ENCODE measurements around the gene PTTG1IP.
"Not testable (repeated sequence)": the region's sequence is repeated elsewhere in the genome, so short reads cannot be mapped to it uniquely, and the experiment has no call there.

The PTTG1IP gene

GRCh38 chr21:44834951-44835646, 38.4 kb downstream of the PTTG1IP start:
- Histone ChIP-seq H3K4me3 (ENCODE audit: low read depth in 1 of 2, low read length in 2 of 2) (no peak overlapping the region), H3K9ac (ENCODE audit: low read depth in 1 of 2, low read length in 2 of 2) (no peak overlapping the region), H3K4me1 (ENCODE audit: control insufficient read depth in 1 of 2, insufficient read depth in 2 of 2, low read length in 2 of 2) (peaks cover 6 to 11% of the 10 kb centered on the region in 2 donors), H3K27ac (ENCODE audit: low read depth, low read length) (no peak overlapping the region), H3K27me3 (ENCODE audit: control insufficient read depth in 1 of 2, insufficient read depth in 2 of 2, low read length in 2 of 2) (peaks cover 0 to 3% of the 10 kb centered on the region in 2 donors), H3K36me3 (ENCODE audit: control insufficient read depth in 1 of 2, insufficient read depth in 2 of 2, low read length in 2 of 2) (no peaks in the 10 kb centered on the region), H3K9me3 (ENCODE audit: control insufficient read depth in 1 of 2, low read length in 2 of 2) (no peaks in the 10 kb centered on the region)

- peaks cover 6 to 11% of the 10 kb centered on the region in 2 donors for H3K4me1 ChIP-seq (ENCODE audit: control insufficient read depth in 1 of 2, insufficient read depth in 2 of 2, low read length in 2 of 2)
- H3K9me3 ChIP-seq (ENCODE audit: control insufficient read depth in 1 of 2, low read length in 2 of 2) = no peaks in the 10 kb centered on the region
- H3K36me3 ChIP-seq (ENCODE audit: control insufficient read depth in 1 of 2, insufficient read depth in 2 of 2, low read length in 2 of 2) = no peaks in the 10 kb centered on the region
- H3K9ac ChIP-seq (ENCODE audit: low read depth in 1 of 2, low read length in 2 of 2) = no peak overlapping the region
- peaks cover 0 to 3% of the 10 kb centered on the region in 2 donors for H3K27me3 ChIP-seq (ENCODE audit: control insufficient read depth in 1 of 2, insufficient read depth in 2 of 2, low read length in 2 of 2)
- H3K4me3 ChIP-seq (ENCODE audit: low read depth in 1 of 2, low read length in 2 of 2) = no peak overlapping the region
- no peak overlapping the region for H3K27ac ChIP-seq (ENCODE audit: low read depth, low read length)
These were observed 39.1 kb downstream of the PTTG1IP start for GRCh38 chr21:44834231-44834950.

GRCh38 chr21:44833663-44834062, 39.8 kb downstream of the PTTG1IP start:
- H3K27ac ChIP-seq (ENCODE audit: low read depth, low read length) = no peak overlapping the region
- peaks cover 6 to 11% of the 10 kb centered on the region in 2 donors for H3K4me1 ChIP-seq (ENCODE audit: control insufficient read depth in 1 of 2, insufficient read depth in 2 of 2, low read length in 2 of 2)
- peaks cover 0 to 2% of the 10 kb centered on the region in 2 donors for H3K9me3 ChIP-seq (ENCODE audit: control insufficient read depth in 1 of 2, low read length in 2 of 2)
- no peak overlapping the region for H3K9ac ChIP-seq (ENCODE audit: low read depth in 1 of 2, low read length in 2 of 2)
- H3K27me3 ChIP-seq (ENCODE audit: control insufficient read depth in 1 of 2, insufficient read depth in 2 of 2, low read length in 2 of 2) = peaks cover 0 to 3% of the 10 kb centered on the region in 2 donors
- no peaks in the 10 kb centered on the region for H3K36me3 ChIP-seq (ENCODE audit: control insufficient read depth in 1 of 2, insufficient read depth in 2 of 2, low read length in 2 of 2)
- H3K4me3 ChIP-seq (ENCODE audit: low read depth in 1 of 2, low read length in 2 of 2) = no peak overlapping the region

- not testable (repeated sequence) for H3K27me3 ChIP-seq (ENCODE audit: control insufficient read depth in 1 of 2, insufficient read depth in 2 of 2, low read length in 2 of 2); H3K4me3 ChIP-seq (ENCODE audit: low read depth in 1 of 2, low read length in 2 of 2); H3K36me3 ChIP-seq (ENCODE audit: control insufficient read depth in 1 of 2, insufficient read depth in 2 of 2, low read length in 2 of 2); H3K27ac ChIP-seq (ENCODE audit: low read depth, low read length); H3K9me3 ChIP-seq (ENCODE audit: control insufficient read depth in 1 of 2, low read length in 2 of 2); H3K9ac ChIP-seq (ENCODE audit: low read depth in 1 of 2, low read length in 2 of 2)
- H3K4me1 ChIP-seq (ENCODE audit: control insufficient read depth in 1 of 2, insufficient read depth in 2 of 2, low read length in 2 of 2) = peaks cover 6 to 11% of the 10 kb centered on the region in 2 donors
These were observed 40.8 kb downstream of the PTTG1IP start for GRCh38 chr21:44832516-44833255.

GRCh38 chr21:44831227-44831860, 42.1 kb downstream of the PTTG1IP start:
- H3K36me3 ChIP-seq (ENCODE audit: control insufficient read depth in 1 of 2, insufficient read depth in 2 of 2, low read length in 2 of 2) = no peaks in the 10 kb centered on the region
- H3K27ac ChIP-seq (ENCODE audit: low read depth, low read length) = no peak overlapping the region
- no peak overlapping the region for H3K4me3 ChIP-seq (ENCODE audit: low read depth in 1 of 2, low read length in 2 of 2)
- H3K4me1 ChIP-seq (ENCODE audit: control insufficient read depth in 1 of 2, insufficient read depth in 2 of 2, low read length in 2 of 2) = peaks cover under 1 to 6% of the 10 kb centered on the region in 2 donors
- no peak overlapping the region for H3K9ac ChIP-seq (ENCODE audit: low read depth in 1 of 2, low read length in 2 of 2)
- no peaks in the 10 kb centered on the region for H3K27me3 ChIP-seq (ENCODE audit: control insufficient read depth in 1 of 2, insufficient read depth in 2 of 2, low read length in 2 of 2)
- peaks cover 8 to 9% of the 10 kb centered on the region in 2 donors for H3K9me3 ChIP-seq (ENCODE audit: control insufficient read depth in 1 of 2, low read length in 2 of 2)

- peaks cover 8 to 9% of the 10 kb centered on the region in 2 donors for H3K9me3 ChIP-seq (ENCODE audit: control insufficient read depth in 1 of 2, low read length in 2 of 2)
- H3K4me1 ChIP-seq (ENCODE audit: control insufficient read depth in 1 of 2, insufficient read depth in 2 of 2, low read length in 2 of 2) = no peaks in the 10 kb centered on the region
- H3K4me3 ChIP-seq (ENCODE audit: low read depth in 1 of 2, low read length in 2 of 2) = no peak overlapping the region
- no peak overlapping the region for H3K27ac ChIP-seq (ENCODE audit: low read depth, low read length)
- no peaks in the 10 kb centered on the region for H3K27me3 ChIP-seq (ENCODE audit: control insufficient read depth in 1 of 2, insufficient read depth in 2 of 2, low read length in 2 of 2)
- no peak overlapping the region for H3K9ac ChIP-seq (ENCODE audit: low read depth in 1 of 2, low read length in 2 of 2)
- H3K36me3 ChIP-seq (ENCODE audit: control insufficient read depth in 1 of 2, insufficient read depth in 2 of 2, low read length in 2 of 2) = no peaks in the 10 kb centered on the region
These were observed 43.9 kb downstream of the PTTG1IP start for GRCh38 chr21:44829507-44830092.

- no peak overlapping the region for H3K9ac ChIP-seq (ENCODE audit: low read depth in 1 of 2, low read length in 2 of 2)
- H3K9me3 ChIP-seq (ENCODE audit: control insufficient read depth in 1 of 2, low read length in 2 of 2) = peaks cover 9 to 11% of the 10 kb centered on the region in 2 donors
- H3K4me3 ChIP-seq (ENCODE audit: low read depth in 1 of 2, low read length in 2 of 2) = no peak overlapping the region
- no peaks in the 10 kb centered on the region for H3K4me1 ChIP-seq (ENCODE audit: control insufficient read depth in 1 of 2, insufficient read depth in 2 of 2, low read length in 2 of 2)
- no peaks in the 10 kb centered on the region for H3K27me3 ChIP-seq (ENCODE audit: control insufficient read depth in 1 of 2, insufficient read depth in 2 of 2, low read length in 2 of 2)
- H3K36me3 ChIP-seq (ENCODE audit: control insufficient read depth in 1 of 2, insufficient read depth in 2 of 2, low read length in 2 of 2) = no peaks in the 10 kb centered on the region
- H3K27ac ChIP-seq (ENCODE audit: low read depth, low read length) = no peak overlapping the region
These were observed 45.0 kb downstream of the PTTG1IP start for GRCh38 chr21:44828362-44829056.

- Histone ChIP-seq H3K9me3 (ENCODE audit: control insufficient read depth in 1 of 2, low read length in 2 of 2) (peaks cover 16 to 17% of the 10 kb centered on the region in 2 donors), H3K36me3 (ENCODE audit: control insufficient read depth in 1 of 2, insufficient read depth in 2 of 2, low read length in 2 of 2) (no peaks in the 10 kb centered on the region), H3K4me3 (ENCODE audit: low read depth in 1 of 2, low read length in 2 of 2) (no peak overlapping the region), H3K9ac (ENCODE audit: low read depth in 1 of 2, low read length in 2 of 2) (no peak overlapping the region), H3K4me1 (ENCODE audit: control insufficient read depth in 1 of 2, insufficient read depth in 2 of 2, low read length in 2 of 2) (no peaks in the 10 kb centered on the region), H3K27me3 (ENCODE audit: control insufficient read depth in 1 of 2, insufficient read depth in 2 of 2, low read length in 2 of 2) (no peaks in the 10 kb centered on the region), H3K27ac (ENCODE audit: low read depth, low read length) (no peak overlapping the region)
These were observed 50.3 kb downstream of the PTTG1IP start for GRCh38 chr21:44823179-44823660.

GRCh38 chr21:44822484-44823178, 50.9 kb downstream of the PTTG1IP start:
- H3K27ac ChIP-seq (ENCODE audit: low read depth, low read length) = no peak overlapping the region
- no peaks in the 10 kb centered on the region for H3K27me3 ChIP-seq (ENCODE audit: control insufficient read depth in 1 of 2, insufficient read depth in 2 of 2, low read length in 2 of 2)
- no peak overlapping the region for H3K4me3 ChIP-seq (ENCODE audit: low read depth in 1 of 2, low read length in 2 of 2)
- H3K36me3 ChIP-seq (ENCODE audit: control insufficient read depth in 1 of 2, insufficient read depth in 2 of 2, low read length in 2 of 2) = no peaks in the 10 kb centered on the region
- H3K9ac ChIP-seq (ENCODE audit: low read depth in 1 of 2, low read length in 2 of 2) = no peak overlapping the region
- H3K9me3 ChIP-seq (ENCODE audit: control insufficient read depth in 1 of 2, low read length in 2 of 2) = peaks cover 11 to 13% of the 10 kb centered on the region in 2 donors
- H3K4me1 ChIP-seq (ENCODE audit: control insufficient read depth in 1 of 2, insufficient read depth in 2 of 2, low read length in 2 of 2) = no peaks in the 10 kb centered on the region

Data from duodenal mucosa (tissue), 2 donors.